ENCODE measurements around the gene CRYGB. TPM values are rescaled to one million over a fixed set of nuclear protein-coding genes. Genes with fewer than 3 reads are reported as not detected.
"Not testable (repeated sequence)": the region's sequence is repeated elsewhere in the genome, so short reads cannot be mapped to it uniquely, and the experiment has no call there.

Gene CRYGB
- total RNA-seq, 1 experiment from 2014 or later, result not detected

GRCh38 chr2:208147008-208147407 is 1.1 kb upstream of the CRYGB start:
- POLR2A ChIA-PET, result no interaction called here
- Mint-ChIP-seq H3K27ac (ENCODE audit: low read depth, unreplicated experiment) (no peak overlapping the region), H3K27me3 (ENCODE audit: insufficient read depth, unreplicated experiment) (no peaks in the 10 kb centered on the region), H3K4me1 (ENCODE audit: insufficient read depth, unreplicated experiment) (peaks cover 3% of the 10 kb centered on the region), H3K9me3 (ENCODE audit: unreplicated experiment) (no peaks in the 10 kb centered on the region), H3K4me3 (ENCODE audit: unreplicated experiment) (no peak overlapping the region), H3K36me3 (ENCODE audit: insufficient read depth, unreplicated experiment) (no peaks in the 10 kb centered on the region)
- intact Hi-C loops (cut with micrococcal nuclease), result no loop called here
- CTCF ChIA-PET, result interaction anchor here (1.0 to 1.4 kb wide), 2 partner anchors 28 to 107 kb away, joined by 3 to 10 read pairs; no protein-coding TSS in a partner anchor
- DNase-seq (ENCODE audit: unreplicated experiment), result no peak
- TF ChIP-seq, protein P1, sequence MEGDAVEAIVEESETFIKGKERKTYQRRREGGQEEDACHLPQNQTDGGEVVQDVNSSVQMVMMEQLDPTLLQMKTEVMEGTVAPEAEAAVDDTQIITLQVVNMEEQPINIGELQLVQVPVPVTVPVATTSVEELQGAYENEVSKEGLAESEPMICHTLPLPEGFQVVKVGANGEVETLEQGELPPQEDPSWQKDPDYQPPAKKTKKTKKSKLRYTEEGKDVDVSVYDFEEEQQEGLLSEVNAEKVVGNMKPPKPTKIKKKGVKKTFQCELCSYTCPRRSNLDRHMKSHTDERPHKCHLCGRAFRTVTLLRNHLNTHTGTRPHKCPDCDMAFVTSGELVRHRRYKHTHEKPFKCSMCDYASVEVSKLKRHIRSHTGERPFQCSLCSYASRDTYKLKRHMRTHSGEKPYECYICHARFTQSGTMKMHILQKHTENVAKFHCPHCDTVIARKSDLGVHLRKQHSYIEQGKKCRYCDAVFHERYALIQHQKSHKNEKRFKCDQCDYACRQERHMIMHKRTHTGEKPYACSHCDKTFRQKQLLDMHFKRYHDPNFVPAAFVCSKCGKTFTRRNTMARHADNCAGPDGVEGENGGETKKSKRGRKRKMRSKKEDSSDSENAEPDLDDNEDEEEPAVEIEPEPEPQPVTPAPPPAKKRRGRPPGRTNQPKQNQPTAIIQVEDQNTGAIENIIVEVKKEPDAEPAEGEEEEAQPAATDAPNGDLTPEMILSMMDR (IDR thresholded peaks at IDR 0.05; ENCODE audit: unreplicated experiment), result no peak
- BruUV-seq (replicated peaks), result no TSS peak

DNA sequence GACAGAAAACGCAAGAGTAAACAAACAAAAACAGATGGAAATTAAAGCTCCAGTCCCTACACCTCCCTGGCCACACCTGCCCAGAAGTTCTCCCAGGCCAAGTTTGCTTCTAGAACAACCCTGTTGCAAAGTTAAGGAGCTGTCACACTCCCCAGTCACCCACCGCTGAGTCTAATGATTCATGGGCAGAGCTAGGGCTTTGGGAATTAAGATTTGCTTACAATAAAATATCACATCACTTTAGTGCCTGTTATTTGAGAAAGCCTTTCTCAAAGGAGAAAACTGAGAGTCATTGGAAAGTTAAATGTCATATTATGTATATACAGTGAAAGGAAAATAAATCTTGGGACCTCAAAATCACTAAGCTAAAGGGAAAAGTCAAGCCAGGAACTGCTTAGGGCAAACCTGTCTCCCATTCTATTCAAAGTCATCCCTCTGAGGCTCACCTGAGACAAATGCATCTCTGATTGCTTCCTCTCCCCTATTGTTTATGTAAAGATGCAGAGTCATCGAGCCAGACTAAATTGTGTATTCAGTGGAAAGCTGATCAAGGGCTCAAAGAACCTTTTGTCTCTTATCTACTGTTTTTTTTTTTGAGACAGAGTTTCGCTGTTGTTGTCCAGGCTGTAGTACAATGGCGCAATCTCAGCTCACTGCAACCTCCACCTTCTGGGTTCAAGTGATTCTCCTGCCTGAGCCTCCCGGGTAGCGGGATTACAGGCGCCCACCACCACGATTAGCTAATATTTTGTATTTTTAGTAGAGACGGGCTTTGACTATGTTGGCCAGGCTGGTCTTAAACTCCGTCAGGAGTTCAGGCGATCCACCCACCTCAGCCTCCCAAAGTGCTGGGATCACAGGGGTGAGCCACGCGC is 2.8 kb downstream of the CRYGB start:
- TF ChIP-seq, protein P1 (IDR thresholded peaks at IDR 0.05; ENCODE audit: unreplicated experiment), result no peak
- ChIA-PET POLR2A (interaction anchor here (1.2 to 1.8 kb wide), 2 partner anchors 14 to 125 kb away, joined by 3 to 4 read pairs; no protein-coding TSS in a partner anchor), CTCF (interaction anchor here (0.5 to 3.4 kb wide), 7 partner anchors 17 to 231 kb away, joined by 3 to 13 read pairs (median 3); no protein-coding TSS in a partner anchor)
- Mint-ChIP-seq H3K4me1 (ENCODE audit: insufficient read depth, unreplicated experiment) (peaks cover 7% of the 10 kb centered on the region), H3K27ac (ENCODE audit: low read depth, unreplicated experiment) (no peak overlapping the region), H3K9me3 (ENCODE audit: unreplicated experiment) (peaks cover under 1% of the 10 kb centered on the region), H3K27me3 (ENCODE audit: insufficient read depth, unreplicated experiment) (no peaks in the 10 kb centered on the region), H3K4me3 (ENCODE audit: unreplicated experiment) (no peak overlapping the region), H3K36me3 (ENCODE audit: insufficient read depth, unreplicated experiment) (no peaks in the 10 kb centered on the region)
- no peak for DNase-seq (ENCODE audit: unreplicated experiment)
- intact Hi-C loops (cut with micrococcal nuclease), result no loop called here
- BruUV-seq (replicated peaks), result no TSS peak

DNA sequence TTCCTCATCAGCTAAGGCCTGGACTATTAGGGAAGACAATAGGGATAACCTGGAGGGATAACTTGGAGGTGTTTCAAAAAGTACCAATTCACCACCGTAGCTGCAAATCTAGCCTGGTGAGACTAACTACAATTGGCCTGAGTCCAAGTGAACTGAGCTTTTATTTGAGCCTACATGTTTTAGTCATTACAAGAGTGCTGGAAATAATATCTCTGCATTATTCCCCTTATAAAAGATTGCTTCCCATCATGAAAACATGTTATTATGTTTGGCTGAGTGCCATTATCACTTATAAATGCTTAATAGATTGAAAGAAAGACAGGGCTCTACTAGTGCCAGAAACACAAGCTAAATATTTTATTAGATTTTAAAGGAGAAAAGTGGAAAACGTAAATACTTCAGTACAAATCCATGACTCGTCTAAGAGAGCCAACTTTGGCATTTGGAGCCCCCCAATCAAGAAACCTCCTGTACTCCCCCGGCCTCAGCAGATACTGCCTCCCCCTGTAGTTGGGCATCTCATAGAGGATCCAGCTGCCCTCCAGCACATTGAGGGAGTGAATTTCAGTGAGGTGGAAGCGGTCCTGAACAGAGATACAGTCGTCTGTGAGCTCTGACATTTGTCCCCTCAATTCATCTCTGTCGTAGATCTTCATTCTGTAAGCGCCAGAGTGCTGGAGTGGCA is 3.6 kb downstream of the CRYGB start:
- TF ChIP-seq, protein P1 (IDR thresholded peaks at IDR 0.05; ENCODE audit: unreplicated experiment), result no peak
- H3K27me3 Mint-ChIP-seq (ENCODE audit: insufficient read depth, unreplicated experiment), result no peaks in the 10 kb centered on the region
- peak; percentile 17 for DNase-seq (ENCODE audit: unreplicated experiment)
- ChIA-PET POLR2A (interaction anchor here (1.2 to 1.8 kb wide), 2 partner anchors 14 to 126 kb away, joined by 3 to 4 read pairs; no protein-coding TSS in a partner anchor), CTCF (interaction anchor here (0.5 to 3.4 kb wide), 7 partner anchors 12 to 170 kb away, joined by 3 to 13 read pairs (median 5); no protein-coding TSS in a partner anchor)
- no peaks in the 10 kb centered on the region for H3K36me3 Mint-ChIP-seq (ENCODE audit: insufficient read depth, unreplicated experiment)
- peaks cover 7% of the 10 kb centered on the region for H3K4me1 Mint-ChIP-seq (ENCODE audit: insufficient read depth, unreplicated experiment)
- no peak overlapping the region for H3K27ac Mint-ChIP-seq (ENCODE audit: low read depth, unreplicated experiment)
- peaks cover 9% of the 10 kb centered on the region for H3K9me3 Mint-ChIP-seq (ENCODE audit: unreplicated experiment)
- BruUV-seq (replicated peaks), result no TSS peak
- H3K4me3 Mint-ChIP-seq (ENCODE audit: unreplicated experiment), result no peak overlapping the region
- intact Hi-C loops (cut with micrococcal nuclease), result no loop called here

GRCh38 chr2:208139447-208139846 is 6.5 kb downstream of the CRYGB start:
- no peaks in the 10 kb centered on the region for H3K27me3 Mint-ChIP-seq (ENCODE audit: insufficient read depth, unreplicated experiment)
- ChIA-PET CTCF (no interaction called here), POLR2A (no interaction called here)
- H3K9me3 Mint-ChIP-seq (ENCODE audit: unreplicated experiment), result peaks cover 11% of the 10 kb centered on the region
- BruUV-seq (replicated peaks), result no TSS peak
- H3K36me3 Mint-ChIP-seq (ENCODE audit: insufficient read depth, unreplicated experiment), result no peaks in the 10 kb centered on the region
- TF ChIP-seq, protein P1 (IDR thresholded peaks at IDR 0.05; ENCODE audit: unreplicated experiment), result no peak
- no peak overlapping the region for H3K27ac Mint-ChIP-seq (ENCODE audit: low read depth, unreplicated experiment)
- no peak for DNase-seq (ENCODE audit: unreplicated experiment)
- H3K4me1 Mint-ChIP-seq (ENCODE audit: insufficient read depth, unreplicated experiment), result peaks cover 7% of the 10 kb centered on the region
- intact Hi-C loops (cut with micrococcal nuclease), result no loop called here
- H3K4me3 Mint-ChIP-seq (ENCODE audit: unreplicated experiment), result no peak overlapping the region

- intact Hi-C loops (cut with micrococcal nuclease); CTCF ChIA-PET; H3K36me3 Mint-ChIP-seq (ENCODE audit: insufficient read depth, unreplicated experiment); H3K27me3 Mint-ChIP-seq (ENCODE audit: insufficient read depth, unreplicated experiment); POLR2A ChIA-PET; H3K27ac Mint-ChIP-seq (ENCODE audit: low read depth, unreplicated experiment); H3K4me1 Mint-ChIP-seq (ENCODE audit: insufficient read depth, unreplicated experiment); H3K4me3 Mint-ChIP-seq (ENCODE audit: unreplicated experiment); BruUV-seq (replicated peaks): not testable (repeated sequence)
- peak; percentile 38 for DNase-seq (ENCODE audit: unreplicated experiment)
- peaks cover 11% of the 10 kb centered on the region for H3K9me3 Mint-ChIP-seq (ENCODE audit: unreplicated experiment)
Observed at GRCh38 chr2:208138334-208138733, 7.6 kb downstream of the CRYGB start.

Data from MCF 10A (cell line).